GM19035 (cell line): ENCODE results near the gene KRT6B.
"Not testable (repeated sequence)": the region's sequence is repeated elsewhere in the genome, so short reads cannot be mapped to it uniquely, and the experiment has no call there.

Experiments used
- ATAC-seq: cut with Tn5 transposase; IDR thresholded peaks from one replicate; pipeline ENCODE4 v1.9.1; 2021; ENCODE audit not compliant: unreplicated experiment

The KRT6B gene

GRCh38 chr12:52473768-52474167, 21.8 kb upstream of the KRT6B start, which contains the start of gene KRT6C:
TSS of gene KRT6C (minus strand) at chr12:52473805. CDS start at chr12:52473737, 68 bp downstream.
- no peak for ATAC-seq

DNA sequence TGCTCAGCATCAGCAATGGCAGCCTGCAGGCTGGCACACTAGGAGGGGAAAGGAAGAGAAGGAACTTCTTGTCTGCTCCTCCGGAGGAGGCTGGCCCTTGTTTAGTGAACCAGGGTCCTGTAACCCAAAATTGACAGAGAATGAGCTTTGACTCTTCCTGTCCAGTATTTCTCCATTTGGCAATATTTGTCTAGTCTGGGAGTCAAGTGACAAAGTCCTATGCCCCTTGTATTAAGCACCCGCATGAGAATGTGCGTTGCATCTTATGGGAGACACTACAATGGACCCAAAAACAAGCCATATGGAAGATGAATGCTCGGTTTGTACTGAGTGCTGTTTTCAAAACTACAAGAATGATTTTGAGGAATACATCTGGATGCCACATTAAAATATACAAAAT, 17.9 kb upstream of the KRT6B start:
- ATAC-seq, result no peak

DNA sequence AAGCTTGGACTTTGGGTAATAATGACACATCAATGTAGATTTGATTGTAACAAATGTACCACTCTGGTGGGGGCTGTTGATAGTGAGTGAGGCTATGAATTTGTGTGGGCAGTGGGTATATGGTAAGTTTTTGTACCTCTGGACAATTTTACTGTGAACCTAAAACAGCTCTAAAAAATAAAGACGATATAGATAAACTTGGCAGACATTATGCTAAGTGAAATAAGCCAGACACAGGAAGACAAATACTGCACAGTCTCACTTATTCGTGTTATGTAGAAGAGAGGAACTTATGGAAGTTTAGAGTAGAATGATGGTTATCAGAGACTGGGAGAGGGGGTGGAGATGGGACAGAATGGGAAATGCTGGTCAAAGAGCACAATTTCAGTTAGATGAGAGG, 13.0 kb upstream of the KRT6B start:
- ATAC-seq, result no peak

DNA sequence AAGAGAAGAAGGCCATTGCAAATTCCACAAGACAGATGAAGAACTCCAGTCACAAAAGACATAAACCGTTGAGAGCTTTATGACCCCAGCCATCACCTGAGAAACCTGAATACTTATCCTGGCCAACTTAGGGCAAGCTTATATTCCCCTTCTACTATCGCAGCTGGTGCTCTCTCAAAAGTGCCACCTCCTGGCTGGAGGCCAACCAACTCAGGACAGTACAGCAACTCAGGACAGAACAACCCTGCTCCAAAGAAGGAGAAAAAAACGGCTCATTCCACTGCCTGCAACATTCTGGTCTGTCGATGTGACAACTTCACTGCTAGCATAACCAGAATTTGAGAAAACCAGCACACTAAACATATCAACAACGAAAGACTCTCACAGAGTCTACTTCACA, 9.7 kb upstream of the KRT6B start:
- no peak for ATAC-seq

DNA sequence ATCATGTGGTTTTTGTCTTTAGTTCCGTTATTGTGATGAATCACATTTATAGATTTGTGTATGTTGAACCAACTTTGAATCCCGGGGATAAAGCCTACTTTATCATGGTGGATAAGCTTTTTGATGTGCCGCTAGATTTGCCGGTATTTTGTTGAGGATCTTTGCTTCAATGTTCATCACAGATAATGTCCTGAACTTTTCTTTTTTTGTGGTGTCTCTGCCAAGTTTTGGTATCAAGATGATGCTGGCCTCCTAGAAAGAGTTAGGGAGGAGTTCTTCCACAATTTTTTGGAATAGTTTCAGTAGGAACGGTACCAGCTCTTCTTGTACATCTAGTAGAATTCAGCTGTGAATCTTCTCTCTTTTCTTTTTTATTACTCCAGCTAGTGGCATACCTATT, 6.9 kb upstream of the KRT6B start:
- no peak for ATAC-seq

- ATAC-seq, result no peak
Measured at GRCh38 chr12:52455821-52456220, 3.9 kb upstream of the KRT6B start.

- ATAC-seq, result no peak
Measured at GRCh38 chr12:52454411-52455201, 2.7 kb upstream of the KRT6B start.

GRCh38 chr12:52448228-52448627, 3.7 kb downstream of the KRT6B start:
- ATAC-seq, result no peak

GRCh38 chr12:52447196-52447595, 4.8 kb downstream of the KRT6B start:
- not testable (repeated sequence) for ATAC-seq

DNA sequence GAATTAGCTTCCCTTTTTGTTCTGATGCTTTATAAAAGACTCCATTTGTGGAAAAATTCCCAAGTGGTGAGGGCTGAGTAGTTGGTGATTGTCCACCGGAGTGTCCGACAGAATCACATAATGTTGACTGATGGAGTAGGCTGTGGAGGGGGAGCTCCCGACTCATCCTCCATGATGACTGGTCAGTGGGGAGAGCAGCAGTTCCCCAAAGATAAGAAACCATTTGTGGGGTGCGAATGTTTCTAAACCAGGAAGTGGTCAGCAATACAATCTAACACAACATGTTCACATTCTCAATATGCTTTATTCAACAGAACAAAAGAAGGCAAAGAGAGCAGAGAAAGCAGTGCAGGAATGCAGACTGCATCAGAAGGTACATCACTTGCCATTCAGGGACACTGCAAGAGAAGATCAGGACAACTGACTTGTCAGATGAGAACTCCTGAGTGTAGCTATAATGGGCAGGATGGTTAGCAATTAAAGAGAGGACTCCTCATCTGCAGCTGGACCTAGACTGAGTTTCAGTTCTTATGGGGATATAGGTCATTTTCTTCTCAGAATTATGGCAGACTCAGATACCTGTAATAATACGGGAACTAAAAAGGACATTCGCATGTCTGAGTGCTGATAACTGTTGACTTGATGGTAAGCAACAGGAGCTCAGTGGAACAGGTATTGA, 5.4 kb downstream of the KRT6B start:
- ATAC-seq, result no peak

DNA sequence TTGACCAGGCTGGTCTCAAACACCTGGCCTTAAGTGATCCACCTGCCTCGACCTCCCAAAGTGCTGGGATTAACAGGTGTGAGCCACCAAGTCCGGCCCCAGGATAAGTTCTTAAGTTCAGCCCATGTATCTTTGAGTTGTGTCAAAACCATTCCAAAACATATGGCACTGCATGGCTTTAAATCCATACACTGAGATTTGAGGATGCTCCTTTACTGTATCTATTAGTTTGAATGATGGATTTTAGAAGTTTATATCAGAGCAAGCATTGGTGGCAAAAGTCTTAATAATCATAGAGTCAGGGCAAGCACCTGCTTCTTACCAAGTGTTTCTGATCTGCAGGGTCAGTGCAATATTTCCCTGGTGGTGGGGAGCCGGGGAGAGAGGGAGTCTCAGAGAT, 6.1 kb downstream of the KRT6B start:
- ATAC-seq, result no peak

GRCh38 chr12:52444647-52445595, 7.0 kb downstream of the KRT6B start:
- ATAC-seq, result no peak

DNA sequence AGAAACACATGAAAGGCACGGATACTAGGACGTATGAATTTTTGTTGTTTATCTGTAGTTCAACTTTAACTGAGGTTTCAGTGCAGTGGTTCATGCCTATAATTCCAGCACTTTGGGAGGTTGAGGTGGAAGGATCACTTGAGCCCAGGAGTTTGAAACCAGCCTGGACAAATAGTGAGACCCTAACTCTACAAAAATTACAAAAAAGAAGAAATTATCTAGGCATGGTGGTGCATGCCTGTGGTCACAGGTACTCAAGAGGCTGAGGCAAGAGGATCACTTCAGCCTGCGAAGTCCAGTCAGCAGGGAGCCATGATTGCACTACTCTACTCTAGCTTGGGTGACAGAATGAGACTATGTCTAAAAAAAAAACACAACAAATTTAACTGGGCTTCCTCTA, 8.0 kb downstream of the KRT6B start:
- ATAC-seq, result no peak

DNA sequence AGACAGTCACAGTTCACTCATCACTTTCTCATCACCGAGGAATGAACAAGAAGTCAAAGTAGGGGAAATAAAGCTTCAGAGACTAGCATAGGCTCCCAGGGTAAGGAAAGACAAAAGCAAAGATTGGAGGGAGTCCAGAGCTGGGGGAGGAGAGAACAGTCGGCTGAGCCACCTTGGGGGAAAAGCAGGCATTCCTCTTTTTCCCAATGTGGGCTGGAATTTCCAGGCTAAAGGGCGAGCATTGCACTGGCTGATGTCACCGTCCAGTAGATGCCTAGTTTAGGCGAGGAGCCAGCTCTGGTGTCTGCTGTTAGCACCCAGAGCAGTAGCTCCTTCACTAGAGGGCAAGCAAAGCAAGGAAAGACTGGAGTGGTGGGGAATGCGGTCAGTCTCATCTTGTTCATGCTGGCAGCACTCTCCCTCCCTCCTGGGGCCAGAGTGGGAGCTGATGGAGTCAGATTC, 9.3 kb downstream of the KRT6B start:
- no peak for ATAC-seq

DNA sequence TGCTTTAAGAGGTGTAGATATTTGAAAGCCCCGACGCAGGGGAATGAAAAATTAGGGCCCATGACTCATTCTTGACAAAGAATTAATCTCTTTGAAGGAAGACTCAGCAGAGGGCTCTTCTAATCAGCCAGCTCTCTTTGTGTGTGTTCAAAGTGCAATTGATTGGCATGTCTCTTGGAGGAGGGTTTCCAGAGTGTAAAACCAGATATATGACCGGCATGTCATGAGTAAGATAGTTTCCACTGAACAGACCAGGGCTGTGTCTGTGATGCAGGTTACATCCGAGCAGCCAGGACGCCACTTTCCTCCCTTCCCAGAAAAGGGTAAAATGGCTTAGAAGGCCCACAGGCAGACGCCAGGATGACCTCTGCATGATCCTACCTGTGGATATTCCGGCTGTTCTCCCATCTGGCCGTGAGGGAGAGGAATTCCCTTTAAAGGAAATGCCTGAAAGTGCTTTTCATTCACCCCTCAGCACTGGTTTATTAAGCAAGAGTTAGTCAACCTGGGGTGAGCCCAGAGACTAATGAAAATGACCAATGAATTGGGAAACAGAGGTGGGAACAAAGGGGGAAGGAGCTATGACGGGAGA, 10.5 kb downstream of the KRT6B start:
- ATAC-seq, result no peak

DNA sequence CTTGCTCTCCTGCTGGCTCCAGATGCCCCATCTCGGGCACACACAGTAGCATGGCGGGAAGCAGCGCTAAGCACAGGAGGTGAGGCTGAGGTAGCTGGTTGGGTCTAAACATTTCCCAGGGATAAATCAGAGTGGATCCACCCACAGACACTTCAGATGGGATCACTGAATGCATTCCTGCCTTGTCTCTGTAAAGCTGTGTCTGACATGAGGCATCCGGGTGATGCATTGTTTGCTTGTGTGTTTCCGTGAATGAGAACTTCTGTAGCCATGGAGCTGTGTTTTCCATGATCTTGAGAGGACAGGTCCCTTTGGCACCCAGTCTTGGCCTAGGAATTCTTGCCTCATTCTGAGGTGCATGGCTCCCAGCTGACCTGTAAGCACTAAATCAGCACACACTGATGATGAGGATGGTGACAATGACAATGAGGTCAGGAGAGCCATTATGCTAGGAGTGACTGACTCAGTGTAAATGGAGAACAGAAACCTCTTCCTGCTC, 11.1 kb downstream of the KRT6B start:
- ATAC-seq, result no peak

GRCh38 chr12:52439845-52440244, 12.1 kb downstream of the KRT6B start:
- no peak for ATAC-seq

- ATAC-seq, result no peak
Measured at GRCh38 chr12:52439420-52439819, 12.5 kb downstream of the KRT6B start.

GRCh38 chr12:52438305-52439301, 13.3 kb downstream of the KRT6B start:
- no peak for ATAC-seq
